Tibial nerve (tissue), 4 donors: ENCODE measurements around the gene GFRA3.

Experiments used
- CTCF ChIP-seq, 5 experiments: fragments of 200-600 bp in 3 of 5; fragments of 450-650 bp in 2 of 5; sonication (generic) in 3 of 5; IDR thresholded peaks; one replicate each; pipeline ENCODE4 v1.5.1; 2016 to 2019; ENCODE audit warnings: antibody characterized with exemption in 5 of 5, mild to moderate bottlenecking in 3 of 5, moderate library complexity in 2 of 5
- EP300 ChIP-seq, 2 donors: sonication (generic); formaldehyde crosslinking; IDR thresholded peaks; one replicate each; pipeline ENCODE4 v1.6.1; 2017; ENCODE audit warnings: antibody characterized with exemption in 2 of 2, mild to moderate bottlenecking in 1 of 2
- POLR2A ChIP-seq, 2 donors: fragments of 450-650 bp; IDR thresholded peaks; one replicate each; pipeline ENCODE4 v1.6.1; 2017; ENCODE audit warnings: antibody characterized with exemption in 2 of 2, mild to moderate bottlenecking in 2 of 2, moderate library complexity in 2 of 2

- TF ChIP-seq EP300 (IDR thresholded peaks at IDR 0.05): no peak
- TF ChIP-seq CTCF (IDR thresholded peaks at IDR 0.05): no peak
- TF ChIP-seq POLR2A (IDR thresholded peaks at IDR 0.05): no peak
Observed at GRCh38 chr5:138287246-138287645, 12.8 kb upstream of the GFRA3 start.
